Activated effector memory CD4-positive, alpha-beta T cell treated with anti-CD3 and anti-CD28 coated beads, Interleukin-2, amount 50 U/mL, for 16 hours (primary cell): Measurements from ENCODE around the gene ARID3A.
"Not testable (repeated sequence)": the region's sequence is repeated elsewhere in the genome, so short reads cannot be mapped to it uniquely, and the experiment has no call there.

Experiments used
- DNase-seq: peaks from one replicate; pipeline ENCODE4 v3.0.0-alpha.2; 2020

The ARID3A gene

DNA sequence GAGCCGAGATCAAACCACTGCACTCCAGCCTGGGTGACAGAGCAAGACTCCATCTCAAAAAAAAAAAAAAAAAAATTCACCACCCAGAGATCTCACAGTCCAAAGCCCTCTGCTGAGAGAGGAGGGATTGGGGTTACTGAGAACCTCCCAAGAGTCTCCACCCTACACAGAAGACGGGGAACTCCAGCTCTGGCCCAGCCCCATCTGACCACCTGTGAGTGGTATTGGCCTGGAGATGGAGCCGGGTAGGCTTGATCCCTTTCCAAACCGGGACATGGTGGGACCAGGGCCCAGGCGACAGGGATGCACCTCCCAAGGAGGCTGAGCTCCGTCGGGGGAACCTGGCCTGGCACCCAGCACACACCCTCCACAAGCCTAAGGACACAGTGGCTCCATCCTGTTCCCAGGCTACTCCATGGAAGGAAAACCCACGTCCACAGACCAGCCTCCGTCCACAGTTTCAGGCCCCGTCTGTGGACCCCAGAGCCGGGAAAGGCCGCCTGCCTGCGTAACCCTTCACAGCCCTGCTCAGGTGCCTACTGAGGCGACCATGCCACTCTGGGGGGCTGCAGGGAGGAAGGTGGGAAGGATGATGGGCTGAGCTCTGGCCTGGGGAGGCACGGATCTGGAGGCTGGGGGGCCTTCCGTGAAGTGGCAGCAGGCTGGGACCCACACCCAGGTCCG is 93.2 kb downstream of the ARID3A start:
- no peak for DNase-seq

GRCh38 chr19:1019616-1019961 is 93.8 kb downstream of the ARID3A start:
- DNase-seq, result no peak

DNA sequence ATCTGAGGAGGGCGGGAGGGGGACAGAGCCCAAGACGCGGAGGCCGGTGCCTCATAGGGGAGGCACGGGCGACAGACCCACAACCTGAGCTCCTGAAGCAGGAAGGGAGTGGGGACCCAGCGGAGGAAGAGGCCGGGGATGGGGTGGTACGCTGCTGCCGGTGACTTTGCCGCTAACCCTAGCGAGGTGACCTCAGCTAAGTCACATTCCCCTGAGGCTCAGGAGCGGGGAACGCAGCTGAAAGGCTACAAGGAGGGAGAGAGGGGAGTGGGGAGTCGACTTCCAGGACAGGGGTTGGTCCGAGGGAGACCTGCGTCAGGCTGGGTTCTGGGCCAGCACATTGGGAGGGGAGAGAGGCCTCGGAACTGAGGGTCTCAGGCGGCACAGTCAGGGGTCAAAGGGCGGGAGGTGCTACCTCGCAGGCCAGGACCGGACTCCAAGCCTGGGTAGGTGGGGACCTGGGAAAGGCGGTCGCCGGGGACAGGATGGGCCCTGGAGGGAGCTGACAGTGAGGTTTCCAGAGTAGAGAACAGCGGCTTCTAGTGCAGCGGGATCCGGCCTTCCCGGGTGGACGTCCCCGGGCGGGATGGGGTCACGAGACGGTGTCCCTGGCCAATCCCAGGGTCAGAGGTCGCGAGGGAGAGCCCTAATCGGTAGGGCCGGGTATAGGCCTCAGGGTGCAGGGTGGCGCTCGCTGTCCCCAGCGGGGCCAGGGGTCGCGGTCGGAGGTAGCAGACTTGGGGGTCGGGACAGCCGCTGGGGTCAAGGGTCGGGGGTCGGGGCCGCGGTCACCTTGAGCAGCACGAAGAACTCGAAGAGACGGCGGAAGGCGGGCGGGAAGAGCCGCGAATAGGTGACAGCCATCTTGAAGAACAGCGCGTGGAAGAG is 94.4 kb downstream of the ARID3A start:
- DNase-seq, result no peak

GRCh38 chr19:1020868-1021425 is 95.1 kb downstream of the ARID3A start, which contains the start of gene TMEM259:
TSS of gene TMEM259 (minus strand) at chr19:1021123. CDS start at chr19:1020996, 127 bp downstream.
- peak; percentile 99 for DNase-seq

- DNase-seq, result not testable (repeated sequence)
These were observed 98.0 kb downstream of the ARID3A start for GRCh38 chr19:1023883-1024188.

GRCh38 chr19:1025080-1025479 is 99.2 kb downstream of the ARID3A start:
- DNase-seq, result not testable (repeated sequence)
